ENCODE results near the gene DTWD1.
"Not testable (repeated sequence)": the region's sequence is repeated elsewhere in the genome, so short reads cannot be mapped to it uniquely, and the experiment has no call there.

DTWD1 gene

DNA sequence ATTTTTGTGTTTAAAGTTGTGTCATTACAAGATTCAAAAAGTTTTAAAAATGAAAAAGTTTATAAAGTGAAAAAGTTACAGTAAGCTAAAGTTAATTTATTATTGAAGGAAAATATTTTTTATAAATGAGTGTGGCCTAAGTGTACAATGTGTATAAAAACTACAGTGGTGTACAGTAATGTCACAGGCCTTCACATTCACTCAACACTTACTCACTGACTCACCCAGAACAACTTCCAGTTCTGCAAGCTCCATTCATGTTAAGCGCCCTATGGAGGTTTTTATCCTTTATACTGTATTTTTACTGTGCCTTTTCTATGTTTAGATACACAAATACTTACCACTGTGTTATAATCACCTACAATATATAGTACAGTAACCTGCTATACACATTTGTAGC, 76.3 kb downstream of the DTWD1 start:
- Histone ChIP-seq H3K27me3 (no peaks in the 10 kb centered on the region), H3K27ac (no peak overlapping the region), H3K4me2 (no peak overlapping the region), H3K4me1 (no peaks in the 10 kb centered on the region), H3K9me3 (replicated peaks in 1 of 11) (no peaks in the 10 kb centered on the region), H3K4me3 (no peak overlapping the region), H3K36me3 (no peaks in the 10 kb centered on the region), H3K9ac (no peak overlapping the region), H4K20me1 (no peaks in the 10 kb centered on the region)
- no peak for TF ChIP-seq Cebpa-rat (IDR thresholded peaks at IDR 0.05)

DNA sequence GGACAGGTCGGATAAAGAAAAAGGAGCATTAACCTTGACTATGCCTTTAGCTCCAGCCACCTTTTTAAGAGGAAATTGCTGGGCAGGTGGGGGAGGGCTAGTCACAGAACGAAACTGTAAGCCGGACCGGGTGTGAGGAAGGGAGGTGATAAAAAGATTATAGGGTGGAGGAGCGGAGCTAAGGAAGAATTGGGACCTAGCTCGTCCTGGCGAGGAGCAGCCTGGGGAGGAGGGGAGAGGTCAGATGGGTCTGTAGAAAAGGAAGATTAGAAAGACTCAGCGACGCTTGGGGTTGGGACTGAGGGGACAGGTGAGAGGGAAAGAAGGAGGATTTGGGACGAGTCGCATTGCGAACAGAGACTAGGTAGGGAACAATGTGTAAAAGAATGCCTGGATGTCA, 82.1 kb downstream of the DTWD1 start:
- not testable (repeated sequence) for H3K9me3 ChIP-seq (replicated peaks in 1 of 11); H3K9ac ChIP-seq; H3K4me3 ChIP-seq; H3K27me3 ChIP-seq; H3K27ac ChIP-seq; H3K4me2 ChIP-seq; H4K20me1 ChIP-seq; H3K36me3 ChIP-seq
- H3K4me1 ChIP-seq, result peaks cover 0 to 20% (median 13%) of the 10 kb centered on the region in 10 experiments; a peak in 14 of 20 replicates
